HFFc6 (cell line): Measurements from ENCODE around the gene AP2A1. TPM values are rescaled to one million over a fixed set of nuclear protein-coding genes. Genes with fewer than 3 reads are reported as not detected.

ENCODE experiments used
- DNase-seq: peaks from one replicate; pipeline ENCODE4 v3.0.0-alpha.2; 2018
- H3K27ac Mint-ChIP-seq: 2 replicates; pipeline ENCODE4 v1.8.0; 2020; ENCODE audit warnings: mild to moderate bottlenecking, mixed read lengths
- H3K27me3 Mint-ChIP-seq: 2 replicates; pipeline ENCODE4 v1.8.0; 2021; ENCODE audit warnings: mild to moderate bottlenecking, moderate library complexity, mixed read lengths; ENCODE audit not compliant: insufficient read depth
- H3K36me3 Mint-ChIP-seq: 2 replicates; pipeline ENCODE4 v1.8.0; 2021; ENCODE audit warnings: low read depth, mixed read lengths
- H3K4me1 Mint-ChIP-seq: 2 replicates; pipeline ENCODE4 v1.8.0; 2020; ENCODE audit warnings: low read depth, mixed read lengths
- H3K4me3 Mint-ChIP-seq: 2 replicates; pipeline ENCODE4 v1.8.0; 2020; ENCODE audit warnings: mild to moderate bottlenecking, moderate library complexity, mixed read lengths
- H3K9me3 Mint-ChIP-seq: 2 replicates; pipeline ENCODE4 v1.8.0; 2020; ENCODE audit warnings: mild to moderate bottlenecking, mixed read lengths
- total RNA-seq, 6 experiments: library from RNA; stranded (reverse); fragmentation: NEBNext Ultra II Directional; extraction: Animal tissue kit (Norgen Biotek cat#: 25700); gene quantifications; 2 replicates in 1 of 6; 3 replicates in 5 of 6; pipeline ENCODE4 v1.2.3, GENCODE V29; 2021
- TF ChIP-seq, protein P1 (sequence below): fragments of 200-600 bp; sonication (generic); IDR thresholded peaks from 2 replicates; pipeline ENCODE4 v1.5.0; 2021; ENCODE audit warnings: antibody characterized with exemption, mild to moderate bottlenecking

The AP2A1 gene
- total RNA-seq, 6 experiments from 2014 or later, result 145 to 177 (median 162) TPM

DNA sequence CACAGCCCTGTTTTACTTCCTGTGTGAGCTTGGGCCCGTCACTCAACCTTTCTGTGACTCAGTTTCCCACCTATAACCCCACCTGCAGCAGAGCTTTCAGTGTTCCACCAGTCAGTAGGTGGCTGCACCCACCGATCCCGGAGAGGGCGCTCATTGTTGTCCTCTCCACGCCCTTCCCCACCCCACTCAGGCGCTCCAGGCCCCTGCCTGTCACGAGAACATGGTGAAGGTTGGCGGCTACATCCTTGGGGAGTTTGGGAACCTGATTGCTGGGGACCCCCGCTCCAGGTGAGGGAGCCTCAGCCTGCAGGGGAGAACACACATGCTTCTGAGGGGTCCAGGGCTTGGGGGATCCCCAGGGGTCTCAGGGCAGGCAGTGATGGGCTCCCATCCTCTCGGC, 34.0 kb downstream of the AP2A1 start:
- H3K36me3 Mint-ChIP-seq, result peaks cover 26% of the 10 kb centered on the region
- H3K27me3 Mint-ChIP-seq, result no peaks in the 10 kb centered on the region; the same call in 1 of the 2 replicates
- no peaks in the 10 kb centered on the region for H3K9me3 Mint-ChIP-seq
- peaks cover 6% of the 10 kb centered on the region for H3K4me1 Mint-ChIP-seq
- TF ChIP-seq, protein P1, sequence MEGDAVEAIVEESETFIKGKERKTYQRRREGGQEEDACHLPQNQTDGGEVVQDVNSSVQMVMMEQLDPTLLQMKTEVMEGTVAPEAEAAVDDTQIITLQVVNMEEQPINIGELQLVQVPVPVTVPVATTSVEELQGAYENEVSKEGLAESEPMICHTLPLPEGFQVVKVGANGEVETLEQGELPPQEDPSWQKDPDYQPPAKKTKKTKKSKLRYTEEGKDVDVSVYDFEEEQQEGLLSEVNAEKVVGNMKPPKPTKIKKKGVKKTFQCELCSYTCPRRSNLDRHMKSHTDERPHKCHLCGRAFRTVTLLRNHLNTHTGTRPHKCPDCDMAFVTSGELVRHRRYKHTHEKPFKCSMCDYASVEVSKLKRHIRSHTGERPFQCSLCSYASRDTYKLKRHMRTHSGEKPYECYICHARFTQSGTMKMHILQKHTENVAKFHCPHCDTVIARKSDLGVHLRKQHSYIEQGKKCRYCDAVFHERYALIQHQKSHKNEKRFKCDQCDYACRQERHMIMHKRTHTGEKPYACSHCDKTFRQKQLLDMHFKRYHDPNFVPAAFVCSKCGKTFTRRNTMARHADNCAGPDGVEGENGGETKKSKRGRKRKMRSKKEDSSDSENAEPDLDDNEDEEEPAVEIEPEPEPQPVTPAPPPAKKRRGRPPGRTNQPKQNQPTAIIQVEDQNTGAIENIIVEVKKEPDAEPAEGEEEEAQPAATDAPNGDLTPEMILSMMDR, result no peak
- no peak overlapping the region for H3K27ac Mint-ChIP-seq
- H3K4me3 Mint-ChIP-seq, result no peak overlapping the region
- no peak for DNase-seq

DNA sequence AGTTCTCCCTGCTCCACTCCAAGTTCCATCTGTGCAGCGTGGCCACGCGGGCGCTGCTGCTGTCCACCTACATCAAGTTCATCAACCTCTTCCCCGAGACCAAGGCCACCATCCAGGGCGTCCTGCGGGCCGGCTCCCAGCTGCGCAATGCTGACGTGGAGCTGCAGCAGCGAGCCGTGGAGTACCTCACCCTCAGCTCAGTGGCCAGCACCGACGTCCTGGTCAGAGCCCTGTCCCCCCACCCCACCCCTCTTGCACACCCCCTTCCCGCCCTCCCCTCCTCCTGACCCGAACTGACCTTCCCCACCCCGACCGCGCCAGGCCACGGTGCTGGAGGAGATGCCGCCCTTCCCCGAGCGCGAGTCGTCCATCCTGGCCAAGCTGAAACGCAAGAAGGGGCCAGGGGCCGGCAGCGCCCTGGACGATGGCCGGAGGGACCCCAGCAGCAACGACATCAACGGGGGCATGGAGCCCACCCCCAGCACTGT, 34.6 kb downstream of the AP2A1 start:
- Mint-ChIP-seq H3K9me3 (no peaks in the 10 kb centered on the region), H3K4me3 (no peak overlapping the region), H3K36me3 (peaks cover 30% of the 10 kb centered on the region), H3K27me3 (peaks cover 2% of the 10 kb centered on the region), H3K4me1 (peaks cover 6% of the 10 kb centered on the region), H3K27ac (no peak overlapping the region)
- TF ChIP-seq, protein P1, result no peak
- DNase-seq, result no peak

- peak overlapping the region; percentile 66 for H3K27ac Mint-ChIP-seq
- no peaks in the 10 kb centered on the region for H3K9me3 Mint-ChIP-seq
- H3K36me3 Mint-ChIP-seq, result peaks cover 28% of the 10 kb centered on the region
- TF ChIP-seq, protein P1, result peak; percentile 43; the same call in 1 of the 2 replicates
- H3K4me3 Mint-ChIP-seq, result peak overlapping the region; percentile 67
- peaks cover 2% of the 10 kb centered on the region; the same call in 1 of the 2 replicates for H3K27me3 Mint-ChIP-seq
- peak; percentile 71 for DNase-seq
- H3K4me1 Mint-ChIP-seq, result peaks cover 6% of the 10 kb centered on the region
Measured at GRCh38 chr19:49801966-49802661, 35.3 kb downstream of the AP2A1 start.

DNA sequence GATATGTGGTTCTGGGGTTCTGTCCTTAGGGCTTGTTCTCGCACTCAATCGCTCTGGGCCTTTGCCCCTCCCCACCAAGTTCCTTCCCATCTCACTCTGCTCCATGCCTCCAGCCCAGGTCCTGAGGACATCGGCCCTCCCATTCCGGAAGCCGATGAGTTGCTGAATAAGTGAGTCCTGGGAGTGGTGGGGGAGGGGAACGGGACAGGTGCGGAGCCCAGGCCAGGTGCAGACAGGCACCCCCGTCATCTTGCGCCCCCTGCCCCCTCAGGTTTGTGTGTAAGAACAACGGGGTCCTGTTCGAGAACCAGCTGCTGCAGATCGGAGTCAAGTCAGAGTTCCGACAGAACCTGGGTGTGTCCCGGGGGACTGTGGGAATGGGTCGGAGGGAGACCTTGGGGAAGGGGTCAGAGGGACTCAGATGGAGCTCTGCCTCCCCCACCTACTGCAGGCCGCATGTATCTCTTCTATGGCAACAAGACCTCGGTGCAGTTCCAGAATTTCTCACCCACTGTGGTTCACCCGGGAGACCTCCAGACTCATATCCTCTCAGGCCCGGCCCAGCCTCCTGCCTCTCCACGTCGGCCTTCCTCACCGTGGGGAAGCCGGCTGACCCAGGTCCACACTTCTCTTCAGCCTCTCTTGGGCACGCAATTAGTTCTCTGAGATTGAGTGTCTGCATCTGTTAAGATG, 36.2 kb downstream of the AP2A1 start:
- Mint-ChIP-seq H3K27me3 (peaks cover 2% of the 10 kb centered on the region; the same call in 1 of the 2 replicates), H3K4me1 (peaks cover 6% of the 10 kb centered on the region), H3K4me3 (no peak overlapping the region), H3K27ac (no peak overlapping the region), H3K9me3 (no peaks in the 10 kb centered on the region), H3K36me3 (peaks cover 28% of the 10 kb centered on the region)
- TF ChIP-seq, protein P1, result no peak
- DNase-seq, result no peak

DNA sequence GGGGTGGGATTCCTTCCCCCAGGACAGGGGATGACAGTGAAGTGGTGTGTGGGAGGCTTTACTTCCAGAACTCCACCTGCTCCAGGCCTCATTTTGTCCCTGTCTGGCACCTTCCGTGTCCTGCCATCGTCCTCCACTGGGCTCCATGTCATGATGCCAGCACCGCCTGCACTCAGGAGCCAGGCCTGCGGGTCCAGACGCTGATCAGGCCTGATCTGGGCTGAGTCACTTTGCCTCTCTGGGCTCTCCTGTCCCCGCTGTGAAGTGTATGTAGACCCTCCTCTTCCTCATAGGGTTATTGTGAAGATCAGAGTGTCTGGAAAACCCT, 36.7 kb downstream of the AP2A1 start:
- Mint-ChIP-seq H3K4me3 (no peak overlapping the region), H3K9me3 (no peaks in the 10 kb centered on the region), H3K36me3 (peaks cover 28% of the 10 kb centered on the region), H3K4me1 (peaks cover 7% of the 10 kb centered on the region), H3K27me3 (peaks cover 2% of the 10 kb centered on the region; the same call in 1 of the 2 replicates), H3K27ac (no peak overlapping the region)
- TF ChIP-seq, protein P1, result no peak
- no peak for DNase-seq
